IPS-18a (cell line): ENCODE results near the gene PPP6R2.

ENCODE experiments used
- H3K27ac ChIP-seq: one replicate; pipeline ENCODE4 v1.5.1; 2013; ENCODE audit warnings: low read length
- H3K27me3 ChIP-seq: one replicate; pipeline ENCODE4 v1.6.1; 2013; ENCODE audit warnings: mild to moderate bottlenecking, low read length; ENCODE audit not compliant: control insufficient read depth, insufficient read depth
- H3K36me3 ChIP-seq: one replicate; pipeline ENCODE4 v1.6.1; 2013; ENCODE audit warnings: low read depth, low read length; ENCODE audit not compliant: control insufficient read depth
- H3K4me1 ChIP-seq: one replicate; pipeline ENCODE4 v1.6.1; 2013; ENCODE audit warnings: low read depth, low read length; ENCODE audit not compliant: control insufficient read depth
- H3K4me3 ChIP-seq: one replicate; pipeline ENCODE4 v1.5.1; 2013; ENCODE audit warnings: low read length
- H3K9ac ChIP-seq: one replicate; pipeline ENCODE4 v1.6.1; 2013; ENCODE audit warnings: mild to moderate bottlenecking, low read length, moderate library complexity
- H3K9me3 ChIP-seq: one replicate; pipeline ENCODE4 v1.6.1; 2013; ENCODE audit warnings: low read depth, low read length; ENCODE audit not compliant: control insufficient read depth

The PPP6R2 gene

GRCh38 chr22:50308597-50308935 lies 34.6 kb upstream of the PPP6R2 start:
- H3K36me3 ChIP-seq, result no peaks in the 10 kb centered on the region
- no peak overlapping the region for H3K9ac ChIP-seq
- H3K4me3 ChIP-seq, result no peak overlapping the region
- H3K27ac ChIP-seq, result no peak overlapping the region
- H3K27me3 ChIP-seq, result peaks cover 3% of the 10 kb centered on the region
- no peaks in the 10 kb centered on the region for H3K9me3 ChIP-seq
- peaks cover 20% of the 10 kb centered on the region for H3K4me1 ChIP-seq

GRCh38 chr22:50308986-50309600 lies 34.0 kb upstream of the PPP6R2 start:
- H3K9ac ChIP-seq, result no peak overlapping the region
- peaks cover 3% of the 10 kb centered on the region for H3K27me3 ChIP-seq
- no peak overlapping the region for H3K27ac ChIP-seq
- H3K4me1 ChIP-seq, result peaks cover 17% of the 10 kb centered on the region
- H3K4me3 ChIP-seq, result no peak overlapping the region
- no peaks in the 10 kb centered on the region for H3K36me3 ChIP-seq
- no peaks in the 10 kb centered on the region for H3K9me3 ChIP-seq

- no peak overlapping the region for H3K27ac ChIP-seq
- H3K9ac ChIP-seq, result no peak overlapping the region
- H3K27me3 ChIP-seq, result peaks cover 3% of the 10 kb centered on the region
- H3K36me3 ChIP-seq, result no peaks in the 10 kb centered on the region
- no peak overlapping the region for H3K4me3 ChIP-seq
- H3K4me1 ChIP-seq, result peaks cover 14% of the 10 kb centered on the region
- no peaks in the 10 kb centered on the region for H3K9me3 ChIP-seq
These were observed 33.5 kb upstream of the PPP6R2 start for GRCh38 chr22:50309601-50309991.

GRCh38 chr22:50310031-50310722 lies 33.0 kb upstream of the PPP6R2 start:
- H3K27me3 ChIP-seq, result peaks cover 3% of the 10 kb centered on the region
- H3K4me3 ChIP-seq, result no peak overlapping the region
- no peak overlapping the region for H3K27ac ChIP-seq
- peaks cover 14% of the 10 kb centered on the region for H3K4me1 ChIP-seq
- no peak overlapping the region for H3K9ac ChIP-seq
- no peaks in the 10 kb centered on the region for H3K9me3 ChIP-seq
- no peaks in the 10 kb centered on the region for H3K36me3 ChIP-seq

- Histone ChIP-seq H3K27ac (no peak overlapping the region), H3K27me3 (peaks cover 3% of the 10 kb centered on the region), H3K9ac (no peak overlapping the region), H3K36me3 (no peaks in the 10 kb centered on the region), H3K4me3 (no peak overlapping the region), H3K9me3 (no peaks in the 10 kb centered on the region), H3K4me1 (peaks cover 11% of the 10 kb centered on the region)
These were observed 32.1 kb upstream of the PPP6R2 start for GRCh38 chr22:50310949-50311444.

- H3K27me3 ChIP-seq, result no peaks in the 10 kb centered on the region
- no peak overlapping the region for H3K4me3 ChIP-seq
- no peak overlapping the region for H3K27ac ChIP-seq
- H3K4me1 ChIP-seq, result peaks cover 7% of the 10 kb centered on the region
- no peaks in the 10 kb centered on the region for H3K36me3 ChIP-seq
- no peak overlapping the region for H3K9ac ChIP-seq
- no peaks in the 10 kb centered on the region for H3K9me3 ChIP-seq
These were observed 31.3 kb upstream of the PPP6R2 start for GRCh38 chr22:50311606-50312351.

- Histone ChIP-seq H3K36me3 (no peaks in the 10 kb centered on the region), H3K27me3 (no peaks in the 10 kb centered on the region), H3K9ac (no peak overlapping the region), H3K4me1 (peaks cover 7% of the 10 kb centered on the region), H3K9me3 (no peaks in the 10 kb centered on the region), H3K27ac (no peak overlapping the region), H3K4me3 (no peak overlapping the region)
These were observed 30.8 kb upstream of the PPP6R2 start for GRCh38 chr22:50312371-50312770.

GRCh38 chr22:50313021-50313420 lies 30.1 kb upstream of the PPP6R2 start:
- Histone ChIP-seq H3K27me3 (no peaks in the 10 kb centered on the region), H3K9me3 (no peaks in the 10 kb centered on the region), H3K4me1 (peaks cover 7% of the 10 kb centered on the region), H3K9ac (no peak overlapping the region), H3K27ac (no peak overlapping the region), H3K4me3 (no peak overlapping the region), H3K36me3 (no peaks in the 10 kb centered on the region)

- Histone ChIP-seq H3K27me3 (no peaks in the 10 kb centered on the region), H3K36me3 (no peaks in the 10 kb centered on the region), H3K4me1 (peaks cover 4% of the 10 kb centered on the region), H3K27ac (no peak overlapping the region), H3K9ac (no peak overlapping the region), H3K4me3 (no peak overlapping the region), H3K9me3 (no peaks in the 10 kb centered on the region)
These were observed 29.5 kb upstream of the PPP6R2 start for GRCh38 chr22:50313600-50313999.

- no peak overlapping the region for H3K4me3 ChIP-seq
- no peak overlapping the region for H3K27ac ChIP-seq
- H3K9me3 ChIP-seq, result no peaks in the 10 kb centered on the region
- no peaks in the 10 kb centered on the region for H3K27me3 ChIP-seq
- no peak overlapping the region for H3K9ac ChIP-seq
- H3K36me3 ChIP-seq, result no peaks in the 10 kb centered on the region
- H3K4me1 ChIP-seq, result no peaks in the 10 kb centered on the region
These were observed 29.1 kb upstream of the PPP6R2 start for GRCh38 chr22:50314081-50314454.

GRCh38 chr22:50314455-50315288 lies 28.5 kb upstream of the PPP6R2 start:
- no peaks in the 10 kb centered on the region for H3K36me3 ChIP-seq
- H3K9me3 ChIP-seq, result no peaks in the 10 kb centered on the region
- no peak overlapping the region for H3K9ac ChIP-seq
- no peak overlapping the region for H3K4me3 ChIP-seq
- no peaks in the 10 kb centered on the region for H3K4me1 ChIP-seq
- H3K27me3 ChIP-seq, result no peaks in the 10 kb centered on the region
- H3K27ac ChIP-seq, result no peak overlapping the region
